Endothelial cell of umbilical vein (primary cell): ENCODE results near the gene DBNDD2. TPM values are rescaled to one million over a fixed set of nuclear protein-coding genes. Genes with fewer than 3 reads are reported as not detected.

Experiments
- BruUV-seq: library from RNA; stranded (reverse); fragments of 400-500 nt; replicated peaks from 2 replicates; lab custom pipeline; 2021; lab: Mats Ljungman, UMichigan
- CTCF ChIA-PET: fragments of 300-600, 350-600 bp; sonication (Branson Sonifier 250); formaldehyde crosslinking; loops from one replicate; lab custom pipeline; 2021; ENCODE audit warnings: antibody characterized with exemption, inconsistent platforms; lab: Charles Lee
- POLR2A ChIA-PET: fragments of 300-600, 350-600 bp; sonication (Branson Sonifier 250); formaldehyde crosslinking; loops from one replicate; lab custom pipeline; 2021; ENCODE audit warnings: antibody characterized with exemption, inconsistent platforms; lab: Charles Lee
- DNase-seq: peaks from one replicate; pipeline ENCODE4 v3.0.0-alpha.2; 2011; ENCODE audit warnings: low read depth, low spot score
- FAIRE-seq: peaks from 2 replicates; lab custom pipeline; 2011; peaks lifted over from hg19 to GRCh38; lab: Jason Lieb, UNC
- H2AFZ ChIP-seq: 2 replicates; pipeline ENCODE4 v1.6.0; 2012; ENCODE audit warnings: low read depth, low read length, control low read depth, inconsistent platforms
- H3K27ac ChIP-seq: 2 replicates; pipeline ENCODE4 v1.5.1; 2011; ENCODE audit warnings: low read depth, mild to moderate bottlenecking, control low read depth, low read length, moderate library complexity; ENCODE audit not compliant: insufficient read depth
- H3K27me3 ChIP-seq, 2 experiments: 2 replicates each; pipeline versions ENCODE4 v1.6.0 to v1.6.1; 2011; ENCODE audit warnings: low read length in 2 of 2, mixed read lengths in 1 of 2; ENCODE audit not compliant: control insufficient read depth in 2 of 2, insufficient read depth in 2 of 2
- H3K36me3 ChIP-seq, 2 experiments: 2 replicates in 1 of 2; 3 replicates in 1 of 2; pipeline ENCODE4 v1.5.1; 2011; ENCODE audit warnings: low read length in 2 of 2, mild to moderate bottlenecking in 1 of 2, moderate library complexity in 1 of 2; ENCODE audit not compliant: control insufficient read depth in 2 of 2, insufficient read depth in 2 of 2; ENCODE audit errors: extremely low read depth in 1 of 2
- H3K4me1 ChIP-seq: 3 replicates; pipeline ENCODE4 v1.5.1; 2011; ENCODE audit warnings: mild to moderate bottlenecking, low read length; ENCODE audit not compliant: control insufficient read depth, insufficient read depth; ENCODE audit errors: extremely low read depth
- H3K4me2 ChIP-seq: 2 replicates; pipeline ENCODE4 v1.6.1; 2011; ENCODE audit warnings: low read length, control low read depth, mixed read lengths; ENCODE audit not compliant: insufficient read depth
- H3K4me3 ChIP-seq, 3 experiments: fragments of 200-600 bp in 1 of 3; sonication (generic), shearing (Covaris generic) in 1 of 3; replicated peaks in 1 of 3; 2 replicates each; pipeline ENCODE4 v1.5.1; 2011 to 2016; ENCODE audit warnings: control low read depth in 3 of 3, low read length in 3 of 3, mild to moderate bottlenecking in 2 of 3, inconsistent platforms in 1 of 3, low read depth in 1 of 3, moderate library complexity in 1 of 3; ENCODE audit not compliant: insufficient read depth in 1 of 3
- H3K79me2 ChIP-seq: 2 replicates; pipeline ENCODE4 v1.6.0; 2012; ENCODE audit warnings: low read length, inconsistent platforms; ENCODE audit not compliant: control insufficient read depth, insufficient read depth
- H3K9ac ChIP-seq: replicated peaks from 2 replicates; pipeline ENCODE3; 2011; ENCODE audit warnings: low read length, control low read depth; ENCODE audit not compliant: insufficient read depth; ENCODE audit errors: extremely low read depth
- H3K9me1 ChIP-seq: replicated peaks from 3 replicates; pipeline ENCODE4 v1.6.0; 2011; ENCODE audit warnings: mild to moderate bottlenecking, low read length; ENCODE audit not compliant: control insufficient read depth, insufficient read depth; ENCODE audit errors: extremely low read depth
- H3K9me3 ChIP-seq: replicated peaks from 2 replicates; pipeline ENCODE4 v1.5.1; 2012; ENCODE audit warnings: low read length, inconsistent platforms; ENCODE audit not compliant: control insufficient read depth, insufficient read depth
- H4K20me1 ChIP-seq: replicated peaks from 2 replicates; pipeline ENCODE3; 2011; ENCODE audit warnings: mild to moderate bottlenecking, low read length; ENCODE audit not compliant: control insufficient read depth, insufficient read depth; ENCODE audit errors: extremely low read depth
- EZH2 ChIP-seq: IDR thresholded peaks from 2 replicates; pipeline ENCODE4 v1.6.1; 2012; ENCODE audit warnings: borderline replicate concordance, low read depth, mild to moderate bottlenecking, moderate library complexity, low read length, inconsistent platforms; ENCODE audit not compliant: severe bottlenecking
- GATA2 ChIP-seq: IDR thresholded peaks from 2 replicates; pipeline ENCODE4 v1.7.0; 2011; ENCODE audit warnings: low read depth, mild to moderate bottlenecking, moderate library complexity, mixed read lengths, low read length; ENCODE audit not compliant: insufficient read length, insufficient read depth
- MAX ChIP-seq: IDR thresholded peaks from 2 replicates; pipeline ENCODE4 v1.6.1; 2011; ENCODE audit not compliant: insufficient read depth, insufficient read length
- MYC ChIP-seq: IDR thresholded peaks from one replicate; pipeline ENCODE4 v1.6.1; 2011; ENCODE audit warnings: mild to moderate bottlenecking, low read depth, low read length
- POLR2AphosphoS5 ChIP-seq: IDR thresholded peaks from 2 replicates; pipeline ENCODE4 v1.6.1; 2012; ENCODE audit warnings: low read depth, mild to moderate bottlenecking, control low read depth, low read length, moderate library complexity; ENCODE audit not compliant: insufficient read depth
- dilution Hi-C: fragments of 300-500 bp; cut with MboI; formaldehyde crosslinking; loops from one replicate; pipeline ENCODE4 v1.15.0; 2019; ENCODE audit warnings: low sequenced_read_pairs; ENCODE audit not compliant: extremely low pct_ligation_motif_present
- intact Hi-C: fragments of 100-400 bp; cut with micrococcal nuclease; formaldehyde crosslinking; loops from one replicate; pipeline ENCODE4 v1.10.0; 2022
- polyA plus RNA-seq, 4 experiments: library from polyadenylated mRNA; depleted of rRNA in 3 of 4; stranded (reverse) in 3 of 4; unstranded in 1 of 4; fragments of >200 nt; gene quantifications; 2 replicates each; pipeline versions ENCODE4 v1.2.1 to v1.2.3, GENCODE V29; 2011 to 2012; ENCODE audit warnings: missing spikeins in 1 of 4
- total RNA-seq: library from RNA; stranded (reverse); gene quantifications from 2 replicates; pipeline ENCODE4 v1.2.3, GENCODE V29; 2021

The DBNDD2 gene
- total and polyA plus RNA-seq, 2 donors (not counting 3 experiments of a cell fraction or from before 2014, with no cell fraction given): 15.6 to 27.9 TPM

GRCh38 chr20:45452238-45452637 lies 44.1 kb downstream of the DBNDD2 start:
- H3K36me3 ChIP-seq: no peaks in the 10 kb centered on the region
- CTCF ChIA-PET: interaction anchor here (1.0 to 8.5 kb wide), 7 partner anchors 13 to 319 kb away, joined by 3 to 88 read pairs (median 21); no protein-coding TSS in a partner anchor
- H3K27ac ChIP-seq: no peak overlapping the region
- FAIRE-seq (no peak), DNase-seq (no peak)
- intact Hi-C loops (no loop called here), dilution Hi-C loops (no loop called here)
- no peaks in the 10 kb centered on the region for H3K9me1 ChIP-seq
- H3K4me3 ChIP-seq: no peak overlapping the region
- H3K9me3 ChIP-seq: no peaks in the 10 kb centered on the region
- H3K9ac ChIP-seq: no peak overlapping the region
- no peaks in the 10 kb centered on the region for H3K79me2 ChIP-seq
- TF ChIP-seq EZH2 (no peak), GATA2 (no peak), MAX (no peak), MYC (no peak), POLR2AphosphoS5 (no peak)
- no peak overlapping the region for H2AFZ ChIP-seq
- H4K20me1 ChIP-seq: no peaks in the 10 kb centered on the region
- H3K4me2 ChIP-seq: no peak overlapping the region
- no TSS peak for BruUV-seq
- H3K4me1 ChIP-seq: no peaks in the 10 kb centered on the region
- POLR2A ChIA-PET: no interaction called here
- no peaks in the 10 kb centered on the region for H3K27me3 ChIP-seq

- BruUV-seq: no TSS peak
- H2AFZ ChIP-seq: no peak overlapping the region
- no peak for FAIRE-seq
- no peak overlapping the region for H3K4me2 ChIP-seq
- intact Hi-C loops (no loop called here), dilution Hi-C loops (no loop called here)
- H3K9me3 ChIP-seq: no peaks in the 10 kb centered on the region
- TF ChIP-seq POLR2AphosphoS5 (no peak), MYC (no peak)
- H3K27me3 ChIP-seq: peaks cover 0 to 2% of the 10 kb centered on the region in 2 experiments
- H3K27ac ChIP-seq: no peak overlapping the region
- H3K79me2 ChIP-seq: no peaks in the 10 kb centered on the region
- ChIA-PET CTCF (interaction anchor here (0.9 to 8.5 kb wide), 10 partner anchors 12 to 318 kb away, joined by 3 to 88 read pairs (median 5); partner anchors contain the start of gene SYS1), POLR2A (interaction anchor here (1.2 kb wide), 1 partner anchor 90 kb away, joined by 4 read pairs; the partner anchor contains the start of gene SYS1)
- no peak overlapping the region for H3K4me3 ChIP-seq
- H3K4me1 ChIP-seq: no peaks in the 10 kb centered on the region
- H3K36me3 ChIP-seq: no peaks in the 10 kb centered on the region
- no peaks in the 10 kb centered on the region for H3K9me1 ChIP-seq
- no peaks in the 10 kb centered on the region for H4K20me1 ChIP-seq
- no peak overlapping the region for H3K9ac ChIP-seq
- no peak for DNase-seq
These were observed 44.9 kb downstream of the DBNDD2 start for GRCh38 chr20:45452772-45453691.
